HG02678 (cell line): ENCODE data around the gene DBF4.

Experiments
- ATAC-seq: cut with Tn5 transposase; IDR thresholded peaks from one replicate; pipeline ENCODE4 v1.9.1; 2021; ENCODE audit warnings: mild to moderate bottlenecking, moderate library complexity; ENCODE audit not compliant: unreplicated experiment

DBF4 gene

DNA sequence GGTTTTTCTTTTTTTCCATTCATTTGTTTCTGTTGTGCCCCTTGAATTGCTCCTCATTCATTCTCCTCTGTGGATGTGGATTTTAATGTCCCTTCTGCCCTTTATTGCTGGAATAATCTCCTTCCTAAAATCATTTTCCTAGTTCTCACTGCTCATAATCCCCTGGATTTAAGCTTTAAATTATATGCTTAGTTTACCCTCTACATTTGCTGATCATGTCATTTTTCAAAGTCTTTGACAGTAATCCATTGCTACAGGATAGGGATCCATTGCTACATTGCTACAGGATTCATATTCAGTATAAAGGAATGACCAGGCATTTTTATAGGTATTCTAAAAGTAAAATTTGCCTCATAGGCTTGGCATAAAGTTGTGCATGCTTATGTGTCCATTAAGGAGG lies 72.1 kb downstream of the DBF4 start:
- ATAC-seq: no peak
